NB4 (cell line): ENCODE data around the gene SETD9.

Source experiments
- DNase-seq: peaks from one replicate; pipeline ENCODE4 v3.0.0; 2010; ENCODE audit warnings: low read depth
- H3K4me3 ChIP-seq: one replicate; pipeline ENCODE4 v1.5.1; 2011; ENCODE audit warnings: mild to moderate bottlenecking, low read depth, low read length, moderate library complexity
- CTCF ChIP-seq: IDR thresholded peaks from one replicate; pipeline ENCODE4 v1.5.1; 2012; ENCODE audit warnings: low read depth, low read length
- MAX ChIP-seq: IDR thresholded peaks from 2 replicates; pipeline ENCODE4 v1.6.1; 2011; ENCODE audit warnings: low read depth, low read length
- MYC ChIP-seq: IDR thresholded peaks from 2 replicates; pipeline ENCODE4 v1.6.1; 2011; ENCODE audit warnings: low read depth, low read length
- POLR2A ChIP-seq: IDR thresholded peaks from 2 replicates; pipeline ENCODE4 v1.6.1; 2011; ENCODE audit warnings: mild to moderate bottlenecking; ENCODE audit not compliant: insufficient read length; ENCODE audit errors: extremely low read depth

Gene SETD9

GRCh38 chr5:56950626-56951125 lies 41.3 kb downstream of the SETD9 start:
- TF ChIP-seq MYC (no peak), MAX (no peak), CTCF (no peak), POLR2A (no peak)
- H3K4me3 ChIP-seq, result peak overlapping the region; percentile 61
- DNase-seq, result peak; percentile 86

- peak overlapping the region; percentile 61 for H3K4me3 ChIP-seq
- no peak for TF ChIP-seq MYC
- peak; percentile 1 for TF ChIP-seq POLR2A
- DNase-seq, result peak; percentile 72
Measured at GRCh38 chr5:56951126-56951945, 41.9 kb downstream of the SETD9 start.

GRCh38 chr5:56951946-56952691 lies 42.7 kb downstream of the SETD9 start, which contains the start of gene MIER3:
Gene MIER3 (minus strand): TSS chr5:56952123. CDS start chr5:56952102, 21 bp downstream.
- DNase-seq, result peak; percentile 84
- TF ChIP-seq MAX (no peak), POLR2A (peak; percentile 40)
- peak within 1 kb of the TSS; percentile 61 for H3K4me3 ChIP-seq

GRCh38 chr5:56954262-56954661 lies 44.9 kb downstream of the SETD9 start:
- no peak for DNase-seq
- no peak overlapping the region for H3K4me3 ChIP-seq
- no peak for TF ChIP-seq MYC
- TF ChIP-seq MAX, result no peak
- TF ChIP-seq CTCF, result no peak
- TF ChIP-seq POLR2A, result no peak

GRCh38 chr5:56958595-56958994 lies 49.2 kb downstream of the SETD9 start:
- no peak for DNase-seq
- no peak for TF ChIP-seq POLR2A
- TF ChIP-seq MYC, result no peak
- no peak for TF ChIP-seq CTCF
- TF ChIP-seq MAX, result no peak
- no peak overlapping the region for H3K4me3 ChIP-seq

- TF ChIP-seq MAX (no peak), CTCF (no peak), MYC (no peak), POLR2A (no peak)
- H3K4me3 ChIP-seq, result no peak overlapping the region
- DNase-seq, result no peak
Measured at GRCh38 chr5:56959326-56959725, 49.9 kb downstream of the SETD9 start.
